HG02981 (cell line): Measurements from ENCODE around the gene FADS2.

Experiments used
- ATAC-seq: cut with Tn5 transposase; IDR thresholded peaks from one replicate; pipeline ENCODE4 v1.9.1; 2021; ENCODE audit warnings: mild to moderate bottlenecking, moderate library complexity; ENCODE audit not compliant: unreplicated experiment

The FADS2 gene

DNA sequence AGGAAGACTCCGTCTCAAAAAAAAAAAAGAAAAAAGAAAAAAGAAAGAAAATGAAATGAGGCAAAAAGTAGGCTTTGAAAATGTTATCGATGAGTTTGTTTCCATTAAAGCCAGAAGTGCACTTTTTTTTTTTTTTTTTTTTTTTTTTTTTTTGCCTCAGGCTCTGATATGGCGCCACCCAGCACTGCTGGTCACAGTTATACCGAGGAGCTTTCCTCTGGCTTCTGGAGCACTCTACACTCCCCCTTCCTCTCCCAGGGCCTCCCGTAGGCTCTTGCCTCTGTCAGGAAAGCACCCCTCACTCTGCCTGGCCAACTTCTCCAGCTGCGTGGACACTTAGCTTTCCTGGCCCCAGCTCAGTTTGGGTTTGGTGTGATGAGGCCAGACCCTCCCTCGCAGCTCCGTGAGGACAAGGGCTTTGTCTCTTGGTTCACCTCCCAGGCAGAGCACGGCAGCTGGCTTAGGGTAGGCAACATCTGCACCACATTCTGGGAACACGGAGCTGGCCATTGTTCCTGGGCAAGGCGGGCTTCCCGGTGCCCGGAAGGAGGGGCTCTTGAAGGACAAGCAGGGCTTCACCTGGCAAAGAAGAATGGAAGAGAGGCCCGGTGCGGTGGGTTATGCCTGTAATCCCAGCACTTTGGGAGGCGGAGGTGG, 16.9 kb downstream of the FADS2 start:
- ATAC-seq: no peak

GRCh38 chr11:61846362-61847020, 18.4 kb downstream of the FADS2 start:
- no peak for ATAC-seq

DNA sequence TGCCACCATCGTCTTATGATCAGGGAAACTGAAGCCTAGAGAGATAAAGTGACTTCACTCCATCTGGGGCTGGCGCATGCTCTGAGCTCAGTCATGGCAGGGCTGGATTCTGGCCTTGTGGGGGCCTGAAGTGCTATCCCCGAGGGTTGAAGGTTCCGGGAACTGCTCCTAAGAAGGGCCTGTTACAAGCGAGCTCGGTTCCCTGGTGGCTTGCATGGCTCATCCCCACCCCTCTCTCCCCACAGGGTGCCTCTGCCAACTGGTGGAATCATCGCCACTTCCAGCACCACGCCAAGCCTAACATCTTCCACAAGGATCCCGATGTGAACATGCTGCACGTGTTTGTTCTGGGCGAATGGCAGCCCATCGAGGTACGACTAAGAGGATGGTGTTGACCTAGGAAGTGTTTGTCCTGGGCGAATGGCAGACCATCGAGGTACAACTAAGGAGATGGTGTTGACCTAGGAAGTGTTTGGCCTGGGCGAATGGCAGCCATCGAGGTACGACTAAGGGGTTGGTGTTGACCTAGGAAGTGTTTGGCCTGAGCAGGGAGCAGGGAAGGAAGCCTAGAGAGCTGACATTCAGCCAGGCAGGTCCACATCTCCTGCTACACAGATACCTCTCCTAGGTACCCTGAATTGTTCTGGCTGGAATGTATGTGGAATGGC, 19.9 kb downstream of the FADS2 start:
- ATAC-seq: no peak

GRCh38 chr11:61848631-61849030, 20.5 kb downstream of the FADS2 start:
- ATAC-seq: no peak

DNA sequence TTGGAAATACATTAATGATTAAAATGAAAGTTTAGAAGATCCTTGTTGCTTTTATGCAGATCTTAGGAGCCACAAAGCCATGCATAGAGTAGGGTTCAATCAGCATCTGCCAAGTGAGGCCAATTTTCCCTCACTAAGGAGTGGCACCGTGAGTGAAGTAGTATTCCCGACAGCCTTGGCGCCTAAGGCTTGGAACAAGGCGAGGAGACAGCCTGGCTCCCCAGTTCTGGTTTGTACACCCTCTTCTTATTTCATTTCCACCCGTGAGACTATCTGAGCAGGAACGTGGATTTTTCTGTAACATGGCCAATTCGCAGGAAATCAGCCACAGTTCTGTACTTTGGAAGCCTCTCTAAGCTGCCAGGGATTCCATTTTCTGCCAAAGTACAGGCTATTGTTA, 22.6 kb downstream of the FADS2 start:
- ATAC-seq: no peak

GRCh38 chr11:61851113-61851899, 23.2 kb downstream of the FADS2 start:
- ATAC-seq: no peak

GRCh38 chr11:61851900-61852295, 23.8 kb downstream of the FADS2 start:
- ATAC-seq: no peak

- no peak for ATAC-seq
Measured at GRCh38 chr11:61853698-61854169, 25.6 kb downstream of the FADS2 start.

DNA sequence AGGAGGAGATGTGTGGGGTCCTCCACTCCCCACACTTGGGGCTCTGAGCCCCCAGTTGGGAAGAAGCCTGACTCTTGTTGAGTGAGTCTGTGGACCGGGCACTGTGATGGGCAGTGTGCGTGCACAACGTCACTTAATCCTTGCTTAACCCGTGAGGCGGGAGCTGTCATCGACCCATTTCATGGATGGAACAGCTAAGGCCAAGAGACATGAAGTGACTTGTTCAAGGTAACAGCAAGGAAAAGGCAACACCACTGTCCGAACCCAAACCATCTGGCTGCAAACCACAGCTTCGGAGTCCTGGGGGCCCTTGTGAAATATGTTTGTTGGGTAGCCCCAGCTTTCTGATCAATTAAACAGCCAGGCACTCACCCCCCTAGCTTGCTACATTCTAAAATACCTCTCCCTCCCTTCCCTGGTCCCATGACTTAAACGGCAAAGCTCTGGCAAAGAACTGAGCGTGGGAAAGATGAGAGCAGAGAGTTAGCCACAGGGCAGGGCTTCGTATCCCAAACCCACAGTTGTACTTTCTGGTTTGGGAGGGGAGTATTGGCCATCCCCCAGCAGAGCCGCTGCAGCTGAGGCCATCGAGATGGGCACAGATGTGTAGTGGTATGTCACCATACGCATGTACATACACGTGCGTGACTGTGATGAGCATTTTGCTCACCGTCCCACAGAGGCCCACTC, 26.3 kb downstream of the FADS2 start:
- ATAC-seq: no peak

DNA sequence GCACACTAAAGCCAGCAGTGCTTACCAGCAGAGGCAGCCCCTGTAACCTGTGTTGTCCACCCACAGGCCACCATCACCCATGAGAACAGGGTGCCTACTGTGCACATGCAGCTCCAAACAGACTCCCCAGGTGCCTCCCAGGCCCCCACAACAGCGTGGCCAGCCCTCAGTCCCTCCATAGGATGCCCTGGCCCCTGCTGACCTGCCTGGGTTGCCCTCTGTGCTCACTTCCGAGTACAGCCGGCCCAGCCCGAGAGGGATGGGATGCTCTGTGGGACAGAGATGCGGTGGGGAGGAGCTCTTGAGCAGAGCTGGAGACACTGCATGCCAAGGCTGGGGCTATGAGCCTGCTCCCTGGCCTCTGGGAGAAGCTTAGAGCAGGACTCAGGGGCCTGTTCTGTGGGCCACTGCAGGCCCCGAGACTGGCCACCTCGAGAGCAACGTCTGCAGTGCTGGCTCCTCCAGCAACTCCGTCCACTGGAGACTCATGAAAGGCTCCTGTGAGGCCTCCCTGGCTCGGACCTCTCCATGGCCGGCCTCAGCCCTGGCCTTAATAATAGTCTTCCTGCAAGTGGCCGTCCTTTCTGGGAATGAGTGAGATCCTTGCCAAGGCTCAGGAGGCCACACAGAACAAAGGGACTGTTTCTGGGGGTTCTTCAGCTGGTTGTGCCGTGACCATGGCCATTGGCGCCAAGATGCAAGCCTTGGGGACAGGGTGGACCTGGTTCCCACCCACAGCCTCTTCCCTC, 27.0 kb downstream of the FADS2 start:
- ATAC-seq: no peak

DNA sequence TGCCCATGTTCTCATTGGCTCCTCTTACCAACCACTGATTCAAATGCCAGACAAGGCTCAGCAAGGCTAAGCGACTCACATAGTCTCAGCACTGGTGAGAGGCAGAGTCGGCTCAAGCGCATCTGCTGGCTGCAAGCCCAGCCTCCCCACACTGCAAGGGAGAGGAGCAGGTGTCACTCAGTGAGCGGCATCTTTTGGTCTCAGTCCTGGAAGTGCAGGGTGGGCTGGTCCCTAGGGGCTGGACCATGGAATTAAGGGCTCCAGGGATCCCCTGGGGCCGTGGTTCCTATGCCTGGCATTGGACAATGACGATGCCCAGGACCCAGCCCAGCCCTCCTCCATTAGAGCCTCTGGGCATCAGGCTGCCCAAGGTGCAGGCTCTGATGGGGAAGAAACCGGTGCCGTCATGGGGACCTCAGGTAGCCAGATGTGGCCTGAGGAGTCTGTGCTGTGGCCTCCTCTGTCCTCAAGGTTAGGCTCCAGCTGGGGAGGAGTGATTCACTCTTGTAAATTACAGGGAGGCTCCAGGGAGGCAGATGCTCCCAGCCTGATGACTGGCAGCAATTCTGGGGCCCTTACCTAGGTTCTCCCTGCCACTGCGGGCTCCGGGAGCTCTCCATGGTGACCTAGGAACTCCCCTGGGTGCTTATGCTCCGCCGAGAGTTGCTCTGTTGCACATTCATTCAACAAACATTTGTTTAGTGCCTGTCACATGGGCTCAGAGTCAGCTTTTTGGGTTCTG, 28.0 kb downstream of the FADS2 start:
- no peak for ATAC-seq

DNA sequence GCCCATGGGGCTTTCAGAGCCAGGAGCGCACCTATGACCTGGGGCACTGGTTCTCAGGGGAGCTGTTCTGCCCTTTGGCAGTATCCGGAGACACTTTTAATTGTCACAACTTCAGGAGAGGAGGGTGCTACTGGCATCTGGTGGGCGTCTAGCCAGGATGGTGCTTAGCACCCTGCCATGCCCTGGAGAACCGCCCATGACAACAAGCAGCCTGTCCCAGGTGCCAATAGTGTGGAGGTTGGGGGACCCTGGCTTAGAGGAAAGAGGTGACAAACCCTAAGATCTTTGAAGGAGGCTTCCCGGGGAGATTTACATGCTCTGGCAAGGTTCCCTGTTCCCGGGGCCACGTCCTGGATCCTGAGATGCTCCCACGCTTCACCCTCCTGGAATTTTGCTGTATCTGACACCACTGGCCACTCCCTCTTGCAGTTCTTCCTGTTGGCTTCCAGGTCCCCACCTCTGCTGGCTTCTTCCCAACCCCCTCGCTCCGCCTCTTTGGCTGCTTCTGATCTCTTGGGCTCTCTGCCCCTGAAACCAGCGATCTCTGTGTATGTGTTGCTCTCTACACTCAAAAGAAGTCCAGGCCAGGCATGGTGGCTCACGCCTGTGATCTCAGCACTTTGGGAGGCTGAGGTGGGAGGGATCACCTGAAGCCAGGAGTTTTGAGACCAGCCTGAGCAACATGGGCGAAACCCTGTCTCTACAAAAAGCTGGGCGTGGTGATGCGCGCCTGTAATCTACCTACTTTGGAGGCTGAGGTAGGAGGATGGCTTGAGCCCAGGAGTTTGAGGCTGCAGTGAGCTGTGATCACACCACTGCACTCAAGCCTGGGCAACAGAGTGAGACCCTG, 32.2 kb downstream of the FADS2 start:
- no peak for ATAC-seq

- ATAC-seq: no peak
Measured at GRCh38 chr11:61861634-61862033, 33.5 kb downstream of the FADS2 start.

GRCh38 chr11:61862714-61863547, 34.8 kb downstream of the FADS2 start:
- no peak for ATAC-seq

GRCh38 chr11:61863548-61864081, 35.5 kb downstream of the FADS2 start:
- ATAC-seq: no peak

DNA sequence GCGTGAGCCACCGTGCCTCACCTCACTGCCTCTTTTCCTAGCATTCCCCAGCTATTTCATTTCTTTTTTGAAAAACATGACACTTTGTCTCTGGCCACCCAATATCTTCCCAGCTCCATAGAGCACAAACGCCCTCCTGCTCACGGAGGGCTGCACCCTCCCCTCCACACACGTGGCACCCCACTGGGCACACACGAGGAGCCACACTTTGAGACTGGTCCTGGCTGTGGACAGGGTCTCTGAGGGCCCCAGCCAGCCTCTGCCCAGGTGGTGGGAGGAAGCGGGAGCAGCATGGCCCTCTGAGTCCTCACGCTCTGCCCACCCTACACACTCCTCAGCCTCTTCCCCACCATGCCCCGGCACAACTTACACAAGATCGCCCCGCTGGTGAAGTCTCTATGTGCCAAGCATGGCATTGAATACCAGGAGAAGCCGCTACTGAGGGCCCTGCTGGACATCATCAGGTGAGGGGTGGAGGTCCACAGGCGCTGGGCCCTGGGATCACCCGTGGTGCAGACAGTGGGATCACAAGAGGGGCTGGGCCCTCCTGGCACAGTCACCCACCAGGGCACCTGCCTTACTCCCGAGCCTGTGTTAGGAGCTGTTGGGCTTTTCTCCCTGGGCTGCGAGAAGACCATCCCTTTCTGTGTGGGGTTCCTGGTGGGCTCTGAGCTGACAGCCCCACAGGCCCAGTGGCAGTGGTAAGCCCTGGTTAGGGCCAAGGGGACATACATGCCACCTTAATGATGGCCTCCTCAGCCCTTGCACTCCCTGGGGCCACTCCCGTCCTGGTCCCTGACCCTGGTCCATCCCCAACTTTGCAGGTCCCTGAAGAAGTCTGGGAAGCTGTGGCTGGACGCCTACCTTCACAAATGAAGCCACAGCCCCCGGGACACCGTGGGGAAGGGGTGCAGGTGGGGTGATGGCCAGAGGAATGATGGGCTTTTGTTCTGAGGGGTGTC, 37.0 kb downstream of the FADS2 start:
- ATAC-seq: no peak
